Measurements from ENCODE around the gene STK10.

- TF ChIP-seq, protein P1, sequence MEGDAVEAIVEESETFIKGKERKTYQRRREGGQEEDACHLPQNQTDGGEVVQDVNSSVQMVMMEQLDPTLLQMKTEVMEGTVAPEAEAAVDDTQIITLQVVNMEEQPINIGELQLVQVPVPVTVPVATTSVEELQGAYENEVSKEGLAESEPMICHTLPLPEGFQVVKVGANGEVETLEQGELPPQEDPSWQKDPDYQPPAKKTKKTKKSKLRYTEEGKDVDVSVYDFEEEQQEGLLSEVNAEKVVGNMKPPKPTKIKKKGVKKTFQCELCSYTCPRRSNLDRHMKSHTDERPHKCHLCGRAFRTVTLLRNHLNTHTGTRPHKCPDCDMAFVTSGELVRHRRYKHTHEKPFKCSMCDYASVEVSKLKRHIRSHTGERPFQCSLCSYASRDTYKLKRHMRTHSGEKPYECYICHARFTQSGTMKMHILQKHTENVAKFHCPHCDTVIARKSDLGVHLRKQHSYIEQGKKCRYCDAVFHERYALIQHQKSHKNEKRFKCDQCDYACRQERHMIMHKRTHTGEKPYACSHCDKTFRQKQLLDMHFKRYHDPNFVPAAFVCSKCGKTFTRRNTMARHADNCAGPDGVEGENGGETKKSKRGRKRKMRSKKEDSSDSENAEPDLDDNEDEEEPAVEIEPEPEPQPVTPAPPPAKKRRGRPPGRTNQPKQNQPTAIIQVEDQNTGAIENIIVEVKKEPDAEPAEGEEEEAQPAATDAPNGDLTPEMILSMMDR (IDR thresholded peaks at IDR 0.05), result no peak
- TF ChIP-seq POLR2A (IDR thresholded peaks at IDR 0.05), result no peak
- TF ChIP-seq POLR2AphosphoS5 (IDR thresholded peaks at IDR 0.05), result no peak
- no peak for TF ChIP-seq EP300 (IDR thresholded peaks at IDR 0.05)
Observed at GRCh38 chr5:171999877-172000276, 188.1 kb downstream of the STK10 start.

Data from stomach (tissue), 4 donors.